ENCODE measurements around the gene SNX27. TPM values are rescaled to one million over a fixed set of nuclear protein-coding genes. Genes with fewer than 3 reads are reported as not detected.

SNX27 gene
- total and polyA plus RNA-seq, 10 of the 15 experiments (the other 5 are each of a cell fraction or from before 2014, with no cell fraction given), result 3.8 to 21.8 (median 12.5) TPM

GRCh38 chr1:151703813-151704212, 92.0 kb downstream of the SNX27 start:
- H2AFZ ChIP-seq (ENCODE audit: control insufficient read depth, low read depth, low read length), result no peak overlapping the region
- ChIA-PET SMC1A (ENCODE audit: uncharacterized antibody, unreplicated experiment) (no interaction called here), POLR2A (no interaction called here), CTCF (no interaction called here), RAD21 (ENCODE audit: unreplicated experiment) (no interaction called here)
- H3K79me2 ChIP-seq (ENCODE audit: control insufficient read depth, insufficient read depth, low read length), result no peaks in the 10 kb centered on the region
- no peaks in the 10 kb centered on the region for H4K20me1 ChIP-seq (ENCODE audit: control insufficient read depth, insufficient read depth)
- H3K9me3 ChIP-seq (replicated peaks; ENCODE audit: control insufficient read depth, insufficient read depth, low read length), result no peaks in the 10 kb centered on the region
- intact Hi-C loops (cut with micrococcal nuclease; ENCODE audit: unreplicated experiment), result no loop called here
- no peaks in the 10 kb centered on the region for H3K27me3 ChIP-seq (replicated peaks in 1 of 2; ENCODE audit: control insufficient read depth in 2 of 2, insufficient read depth in 2 of 2, low read length in 1 of 2)
- no peaks in the 10 kb centered on the region for H3K4me1 ChIP-seq (ENCODE audit: control insufficient read depth, insufficient read depth, low read length)
- no TSS peak for BruUV-seq (replicated peaks)
- H3K9ac ChIP-seq (ENCODE audit: control insufficient read depth, insufficient read depth, low read length), result no peak overlapping the region
- H3K36me3 ChIP-seq (ENCODE audit: control insufficient read depth in 2 of 2, insufficient read depth in 2 of 2, low read length in 1 of 2), result no peaks in the 10 kb centered on the region; a peak in 1 of 4 replicates
- no peak overlapping the region for H3K4me3 ChIP-seq
- FAIRE-seq (no peak), ATAC-seq (no peak), DNase-seq (ENCODE audit: low read depth, low spot score) (no peak)
- no peak overlapping the region for H3K27ac ChIP-seq (ENCODE audit: control insufficient read depth, insufficient read depth)
- H3K4me2 ChIP-seq (ENCODE audit: control insufficient read depth, insufficient read depth), result no peak overlapping the region
- 79% methylated on average over 17 of the region's 17 CpGs for WGBS (ENCODE audit: insufficient coverage, insufficient replicate concordance, low lambda C conversion rate, missing lambda C conversion rate)
- TF ChIP-seq SUPT20H (IDR thresholded peaks at IDR 0.05; ENCODE audit: borderline replicate concordance, control insufficient read depth, low read depth, low read length) (no peak), TARDBP (IDR thresholded peaks at IDR 0.05; ENCODE audit: borderline replicate concordance) (no peak), SKIL (IDR thresholded peaks at IDR 0.05; ENCODE audit: low read depth, poor library complexity, severe bottlenecking) (no peak), HDAC6 (IDR thresholded peaks at IDR 0.05; ENCODE audit: unreplicated experiment) (no peak), DPF2 (IDR thresholded peaks at IDR 0.05) (no peak), MTA2 (IDR thresholded peaks at IDR 0.05; ENCODE audit: low read depth) (no peak), CHD2 (IDR thresholded peaks at IDR 0.05; ENCODE audit: borderline replicate concordance, low read depth, low read length) (no peak), ZBTB40 (IDR thresholded peaks at IDR 0.05; ENCODE audit: borderline replicate concordance) (no peak), KAT2A (conservative IDR thresholded peaks at IDR 0.05; ENCODE audit: control insufficient read depth, low read depth, low read length) (no peak), NFIC (IDR thresholded peaks at IDR 0.05; ENCODE audit: low read depth, low read length) (no peak), CHD1 (IDR thresholded peaks at IDR 0.05; ENCODE audit: low read depth, low read length) (no peak), IKZF2 (IDR thresholded peaks at IDR 0.05) (no peak), FOXM1 (IDR thresholded peaks at IDR 0.05; ENCODE audit: low read depth, low read length) (no peak), USF2 (IDR thresholded peaks at IDR 0.05; ENCODE audit: borderline replicate concordance, low read depth, low read length) (no peak)
- in situ Hi-C loops (cut with MboI), result no loop called here
